Spleen (tissue), 7 donors: ENCODE results near the gene CIB1.

Experiments used
- CTCF ChIP-seq, 11 experiments: fragments of 200-600 bp in 7 of 11; fragments of 450-650 bp in 4 of 11; sonication (generic) in 4 of 11; IDR thresholded peaks in 8 of 11; conservative IDR thresholded peaks in 3 of 11; 1 replicate in 7 of 11; 2 replicates in 4 of 11; pipeline versions ENCODE4 v1.4.0 to v1.8.0; 2016 to 2021; ENCODE audit warnings: antibody characterized with exemption in 11 of 11, inconsistent platforms in 4 of 11, mild to moderate bottlenecking in 1 of 11
- POLR2A ChIP-seq, 3 donors: fragments of 450-650 bp; IDR thresholded peaks; one replicate each; pipeline ENCODE4 v1.5.1; 2017; ENCODE audit warnings: antibody characterized with exemption in 3 of 3, mild to moderate bottlenecking in 1 of 3
- POLR2AphosphoS5 ChIP-seq, 3 donors: sonication (generic); formaldehyde crosslinking; IDR thresholded peaks; one replicate each; pipeline ENCODE4 v1.5.1; 2017; ENCODE audit warnings: antibody characterized with exemption in 3 of 3
- donor health status: DM: no; HTN: no; CAD: no; lungs with moderate emphysema.
- donor health status: DM: no; HTN: no; CAD: no.
- donor health status: DM: no; HTN: no; CAD: no.

- TF ChIP-seq CTCF (IDR thresholded peaks at IDR 0.05 in 8 of 11, conservative IDR thresholded peaks at IDR 0.05 in 3 of 11) (peak in 2 of 11 experiments; percentile 8 to 17), POLR2A (IDR thresholded peaks at IDR 0.05) (peak in 2 of 3 donors; percentile 51 to 78), POLR2AphosphoS5 (IDR thresholded peaks at IDR 0.05) (peak; percentile 88 to 89 (median 89))
These were observed 32.4 kb downstream of the CIB1 start, which contains the start of gene SEMA4B for GRCh38 chr15:90201130-90201943.
